ENCODE results near the gene LOC128125822.

The LOC128125822 gene

DNA sequence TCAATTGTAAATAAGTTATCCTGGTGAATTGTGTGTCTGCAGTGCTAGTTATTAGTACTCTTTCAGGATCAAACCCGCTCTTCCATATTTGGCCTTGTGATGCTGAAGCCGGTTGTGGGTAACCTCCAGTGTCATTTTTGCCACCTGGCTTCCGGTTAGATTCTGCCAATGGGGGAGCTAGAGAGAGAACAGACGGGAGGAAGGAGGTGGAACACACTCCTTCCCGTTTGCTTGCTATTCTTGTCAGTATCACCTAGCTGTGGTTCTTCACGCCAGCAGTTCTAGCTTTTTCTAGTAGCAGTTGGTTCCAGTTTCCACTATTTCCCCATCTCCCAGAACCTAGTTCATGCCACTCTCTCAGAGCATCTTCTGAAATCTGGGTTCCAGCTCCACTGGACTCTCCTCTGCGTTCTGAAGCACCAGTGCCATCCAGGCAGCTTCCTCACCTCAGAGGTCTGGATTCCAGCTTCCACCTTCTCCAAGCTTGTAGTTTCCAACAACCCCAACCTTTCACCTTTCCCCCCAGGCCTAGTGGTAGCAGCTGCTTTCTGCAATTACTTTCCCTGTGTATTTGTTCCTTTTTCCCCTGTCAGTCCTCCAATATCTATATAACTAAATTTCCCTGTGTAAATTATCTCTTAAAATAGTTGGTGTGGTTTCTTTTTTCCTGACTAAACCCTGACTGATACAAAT, 46.9 kb upstream of the LOC128125822 start:
- no peaks in the 10 kb centered on the region for H3K9me3 ChIP-seq (ENCODE audit: control insufficient read depth in 1 of 2, insufficient read depth in 1 of 2, low read depth in 1 of 2, low read length in 2 of 2)
- ChIA-PET RAD21 (ENCODE audit: low non-redundant PET in 1 of 2, low total read pairs in 2 of 2, uncharacterized antibody in 2 of 2, unreplicated experiment in 2 of 2) (no interaction called here), POLR2A (interaction anchor here (0.8 to 1.0 kb wide), 2 partner anchors 18 to 48 kb away, joined by 3 to 4 read pairs; no protein-coding TSS in a partner anchor), CTCF (interaction anchor here (1.2 kb wide), 1 partner anchor 9 kb away, joined by 7 read pairs; no protein-coding TSS in a partner anchor)
- H2AFZ ChIP-seq (ENCODE audit: low read depth, low read length, poor library complexity, severe bottlenecking): peak overlapping the region; percentile 43
- no peaks in the 10 kb centered on the region for H4K20me1 ChIP-seq (ENCODE audit: insufficient read depth)
- H3K27ac ChIP-seq (ENCODE audit: low read depth, low read length): no peak overlapping the region
- H3K79me2 ChIP-seq (ENCODE audit: insufficient read depth, low read length): no peaks in the 10 kb centered on the region
- H3K4me2 ChIP-seq (ENCODE audit: low read length): no peak overlapping the region
- peak; percentile 37 for DNase-seq (ENCODE audit: low read depth, low spot score)
- no peaks in the 10 kb centered on the region for H3K27me3 ChIP-seq (ENCODE audit: insufficient read depth, low read length)
- no peak overlapping the region for H3K4me3 ChIP-seq (replicated peaks in 1 of 2; ENCODE audit: low read depth in 1 of 2, low read length in 2 of 2)
- no peaks in the 10 kb centered on the region for H3K9me2 ChIP-seq (ENCODE audit: insufficient read depth)
- peak; percentile 48 for ATAC-seq
- TF ChIP-seq POLR2AphosphoS5 (IDR thresholded peaks at IDR 0.05; ENCODE audit: low read depth, low read length): no peak
- TF ChIP-seq RAD21 (IDR thresholded peaks at IDR 0.05; ENCODE audit: low read depth): no peak
- TF ChIP-seq SRF (IDR thresholded peaks at IDR 0.05; ENCODE audit: low read depth): peak; percentile 91
- TF ChIP-seq, protein P1, sequence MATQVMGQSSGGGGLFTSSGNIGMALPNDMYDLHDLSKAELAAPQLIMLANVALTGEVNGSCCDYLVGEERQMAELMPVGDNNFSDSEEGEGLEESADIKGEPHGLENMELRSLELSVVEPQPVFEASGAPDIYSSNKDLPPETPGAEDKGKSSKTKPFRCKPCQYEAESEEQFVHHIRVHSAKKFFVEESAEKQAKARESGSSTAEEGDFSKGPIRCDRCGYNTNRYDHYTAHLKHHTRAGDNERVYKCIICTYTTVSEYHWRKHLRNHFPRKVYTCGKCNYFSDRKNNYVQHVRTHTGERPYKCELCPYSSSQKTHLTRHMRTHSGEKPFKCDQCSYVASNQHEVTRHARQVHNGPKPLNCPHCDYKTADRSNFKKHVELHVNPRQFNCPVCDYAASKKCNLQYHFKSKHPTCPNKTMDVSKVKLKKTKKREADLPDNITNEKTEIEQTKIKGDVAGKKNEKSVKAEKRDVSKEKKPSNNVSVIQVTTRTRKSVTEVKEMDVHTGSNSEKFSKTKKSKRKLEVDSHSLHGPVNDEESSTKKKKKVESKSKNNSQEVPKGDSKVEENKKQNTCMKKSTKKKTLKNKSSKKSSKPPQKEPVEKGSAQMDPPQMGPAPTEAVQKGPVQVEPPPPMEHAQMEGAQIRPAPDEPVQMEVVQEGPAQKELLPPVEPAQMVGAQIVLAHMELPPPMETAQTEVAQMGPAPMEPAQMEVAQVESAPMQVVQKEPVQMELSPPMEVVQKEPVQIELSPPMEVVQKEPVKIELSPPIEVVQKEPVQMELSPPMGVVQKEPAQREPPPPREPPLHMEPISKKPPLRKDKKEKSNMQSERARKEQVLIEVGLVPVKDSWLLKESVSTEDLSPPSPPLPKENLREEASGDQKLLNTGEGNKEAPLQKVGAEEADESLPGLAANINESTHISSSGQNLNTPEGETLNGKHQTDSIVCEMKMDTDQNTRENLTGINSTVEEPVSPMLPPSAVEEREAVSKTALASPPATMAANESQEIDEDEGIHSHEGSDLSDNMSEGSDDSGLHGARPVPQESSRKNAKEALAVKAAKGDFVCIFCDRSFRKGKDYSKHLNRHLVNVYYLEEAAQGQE (IDR thresholded peaks at IDR 0.05; ENCODE audit: low read depth): no peak
- TF ChIP-seq, protein P2, sequence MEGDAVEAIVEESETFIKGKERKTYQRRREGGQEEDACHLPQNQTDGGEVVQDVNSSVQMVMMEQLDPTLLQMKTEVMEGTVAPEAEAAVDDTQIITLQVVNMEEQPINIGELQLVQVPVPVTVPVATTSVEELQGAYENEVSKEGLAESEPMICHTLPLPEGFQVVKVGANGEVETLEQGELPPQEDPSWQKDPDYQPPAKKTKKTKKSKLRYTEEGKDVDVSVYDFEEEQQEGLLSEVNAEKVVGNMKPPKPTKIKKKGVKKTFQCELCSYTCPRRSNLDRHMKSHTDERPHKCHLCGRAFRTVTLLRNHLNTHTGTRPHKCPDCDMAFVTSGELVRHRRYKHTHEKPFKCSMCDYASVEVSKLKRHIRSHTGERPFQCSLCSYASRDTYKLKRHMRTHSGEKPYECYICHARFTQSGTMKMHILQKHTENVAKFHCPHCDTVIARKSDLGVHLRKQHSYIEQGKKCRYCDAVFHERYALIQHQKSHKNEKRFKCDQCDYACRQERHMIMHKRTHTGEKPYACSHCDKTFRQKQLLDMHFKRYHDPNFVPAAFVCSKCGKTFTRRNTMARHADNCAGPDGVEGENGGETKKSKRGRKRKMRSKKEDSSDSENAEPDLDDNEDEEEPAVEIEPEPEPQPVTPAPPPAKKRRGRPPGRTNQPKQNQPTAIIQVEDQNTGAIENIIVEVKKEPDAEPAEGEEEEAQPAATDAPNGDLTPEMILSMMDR (IDR thresholded peaks at IDR 0.05 in 2 of 3, conservative IDR thresholded peaks at IDR 0.05 in 1 of 3; ENCODE audit: borderline replicate concordance in 1 of 3, insufficient read depth in 1 of 3, low read depth in 2 of 3, low read length in 2 of 3): 0 out of 6 replicates have a peak, but pooled peaks of 1 of the 3 experiments have one; percentile 14
- H3K9ac ChIP-seq (ENCODE audit: low read length): no peak overlapping the region
- H3K4me1 ChIP-seq (ENCODE audit: control insufficient read depth in 1 of 2, insufficient read depth in 2 of 2, low read length in 2 of 2): peaks cover 29 to 52% of the 10 kb centered on the region in 2 experiments
- no peaks in the 10 kb centered on the region for H3K36me3 ChIP-seq (ENCODE audit: control insufficient read depth in 1 of 2, insufficient read depth in 2 of 2, low read length in 2 of 2)
- intact Hi-C loops (cut with micrococcal nuclease): no loop called here
- BruUV-seq (replicated peaks): no TSS peak

Measured in HCT116 (cell line).